Smooth muscle cell (in vitro differentiated cells): ENCODE measurements around the gene FHL5. TPM values are rescaled to one million over a fixed set of nuclear protein-coding genes. Genes with fewer than 3 reads are reported as not detected.

Experiments used
- polyA plus RNA-seq: library from polyadenylated mRNA; unstranded; fragments of >200 nt; fragmentation: Nextera tagmentation; extraction: Ambion mirVana; gene quantifications from 2 replicates; pipeline ENCODE4 v1.2.1, GENCODE V29; 2016
- small RNA-seq: library from RNA; depleted of rRNA; stranded (forward); fragments of <200 nt; gene quantifications from one replicate; pipeline ENCODE3, GENCODE V24; 2014
- total RNA-seq: library from RNA; depleted of rRNA; stranded (reverse); fragments of >200 nt; gene quantifications from 2 replicates; pipeline ENCODE4 v1.2.3, GENCODE V29; 2014

Gene FHL5
- total and polyA plus RNA-seq, 2 experiments from 2014 or later: not detected

Small RNA genes lying within 50 kb of the gene (small RNA-seq; reads per million reads assigned to genes)
- gene RNU4-70P: not detected

Other genes with a start within 250 kb of the FHL5 start
- gene UFL1, start 41.3 kb upstream of the FHL5 start, total RNA-seq: 41.2 and 48.1 TPM in 2 replicates
- 19.2 and 21.1 TPM in 2 replicates for gene UFL1, start 41.3 kb upstream of the FHL5 start, polyA plus RNA-seq